ENCODE results near the gene ASCC3.

- TF ChIP-seq CTCF (IDR thresholded peaks at IDR 0.05), result no peak
- TF ChIP-seq POLR2A (IDR thresholded peaks at IDR 0.05), result no peak
Measured at GRCh38 chr6:100763617-100764241, 117.4 kb downstream of the ASCC3 start.

Measured in testis (tissue), 2 donors.